Fibroblast of lung (primary cell): ENCODE data around the gene KCTD10.

Source experiments
- CTCF ChIP-seq, 2 donors: IDR thresholded peaks in 1 of 2; conservative IDR thresholded peaks in 1 of 2; 1 replicate in 1 of 2; 2 replicates in 1 of 2; pipeline ENCODE4 v1.5.1; 2011 to 2012; ENCODE audit warnings: low read length in 2 of 2, control low read depth in 1 of 2, inconsistent platforms in 1 of 2, low read depth in 1 of 2, mild to moderate bottlenecking in 1 of 2
- EZH2 ChIP-seq: IDR thresholded peaks from 2 replicates; pipeline ENCODE4 v1.5.1; 2012; ENCODE audit warnings: low read length, control low read depth, mild to moderate bottlenecking; ENCODE audit errors: missing control alignments

DNA sequence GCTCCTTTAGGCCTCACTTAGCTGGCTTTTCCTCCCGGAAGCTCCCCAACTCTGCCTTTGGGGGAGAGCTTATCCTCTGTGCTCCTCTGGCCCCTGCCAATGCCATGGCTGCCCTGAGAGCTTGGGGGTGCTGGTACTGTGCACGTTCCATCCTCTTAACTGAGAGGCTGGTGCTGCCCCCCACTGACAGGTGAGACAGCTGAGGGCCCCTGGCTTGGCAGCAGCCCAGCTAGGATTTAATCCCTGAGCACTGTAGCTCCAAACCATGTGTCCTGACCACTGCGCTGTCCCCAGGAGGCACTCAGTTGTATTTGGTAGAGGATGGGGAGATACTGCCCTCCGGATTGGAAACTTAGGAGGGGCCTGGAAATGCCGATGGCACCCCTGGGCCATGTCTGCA lies 46.4 kb upstream of the KCTD10 start:
- TF ChIP-seq CTCF (conservative IDR thresholded peaks at IDR 0.05 in 1 of 2, IDR thresholded peaks at IDR 0.05 in 1 of 2; ENCODE audit: low read depth in 1 of 2, low read length in 2 of 2) (no peak), EZH2 (no peak)
